SU-DHL-6 (cell line): Measurements from ENCODE around the gene TMEM164.

Experiments used
- H2AFZ ChIP-seq: fragments of 200-600 bp; sonication (generic); 2 replicates; pipeline ENCODE4 v1.6.1; 2014; ENCODE audit warnings: low read depth, mild to moderate bottlenecking, moderate library complexity, mixed read lengths, antibody characterized with exemption, low read length; ENCODE audit not compliant: severe bottlenecking
- H3F3A ChIP-seq: fragments of 200-600 bp; shearing (Covaris generic); 2 replicates; pipeline ENCODE4 v1.6.0; 2016; ENCODE audit warnings: antibody characterized with exemption, mild to moderate bottlenecking; ENCODE audit not compliant: insufficient read depth
- H3K27ac ChIP-seq: fragments of 200-600 bp; sonication (generic); 2 replicates; pipeline ENCODE4 v1.5.1; 2016; ENCODE audit warnings: low read depth, mild to moderate bottlenecking, low read length, moderate library complexity, mixed read lengths
- H3K27me3 ChIP-seq: fragments of 200-600 bp; sonication (generic), shearing (Covaris generic); 2 replicates; pipeline ENCODE4 v1.6.0; 2014; ENCODE audit warnings: mild to moderate bottlenecking, low read length
- H3K36me3 ChIP-seq: fragments of 200-600 bp; sonication (generic); 2 replicates; pipeline ENCODE4 v1.6.1; 2014; ENCODE audit warnings: mild to moderate bottlenecking, low read length, mixed read lengths
- H3K4me2 ChIP-seq: fragments of 300-600, 200-600 bp; shearing (Covaris generic), sonication (generic); 2 replicates; pipeline ENCODE4 v1.6.0; 2014; ENCODE audit warnings: low read length, low read depth, mild to moderate bottlenecking; ENCODE audit not compliant: poor library complexity, severe bottlenecking
- H3K4me3 ChIP-seq: fragments of 200-600 bp; sonication (generic); 2 replicates; pipeline ENCODE4 v1.5.1; 2014; ENCODE audit warnings: antibody characterized with exemption, low read length, mild to moderate bottlenecking, mixed read lengths; ENCODE audit not compliant: insufficient read depth, poor library complexity, severe bottlenecking
- H3K79me2 ChIP-seq: fragments of 200-600 bp; sonication (generic); 2 replicates; pipeline ENCODE4 v1.6.1; 2014; ENCODE audit warnings: mild to moderate bottlenecking, low read length, moderate library complexity; ENCODE audit not compliant: insufficient read depth
- H3K9ac ChIP-seq: fragments of 200-600 bp; sonication (generic); 2 replicates; pipeline ENCODE4 v1.7.0; 2014; ENCODE audit warnings: mild to moderate bottlenecking, low read length
- H3K9me2 ChIP-seq: fragments of 200-600 bp; sonication (generic); replicated peaks from 2 replicates; pipeline ENCODE4 v1.6.1; 2014; ENCODE audit warnings: low read length; ENCODE audit not compliant: insufficient read depth
- H3K9me3 ChIP-seq: fragments of 200-600 bp; sonication (generic); 2 replicates; pipeline ENCODE4 v1.6.1; 2014; ENCODE audit warnings: low read length, mixed read lengths; ENCODE audit not compliant: insufficient read depth
- H4K20me1 ChIP-seq: fragments of 200-600 bp; sonication (generic); 2 replicates; pipeline ENCODE4 v1.6.1; 2014; ENCODE audit warnings: low read depth, mild to moderate bottlenecking, antibody characterized with exemption, low read length, moderate library complexity, mixed read lengths
- CTCF ChIP-seq: fragments of 200-600 bp; sonication (generic); IDR thresholded peaks from one replicate; pipeline ENCODE4 v1.5.1; 2017; ENCODE audit warnings: antibody characterized with exemption, mild to moderate bottlenecking, low read length, moderate library complexity; ENCODE audit not compliant: insufficient read depth, poor library complexity, severe bottlenecking
- EZH2phosphoT487 ChIP-seq: fragments of 200-600 bp; sonication (generic), shearing (Covaris generic); conservative IDR thresholded peaks from 2 replicates; pipeline ENCODE4 v1.6.1; 2018; ENCODE audit warnings: mild to moderate bottlenecking, antibody characterized with exemption, low read length, moderate library complexity, mixed read lengths

Gene TMEM164

GRCh38 chrX:110192516-110192915 is 189.6 kb downstream of the TMEM164 start:
- Histone ChIP-seq H3K4me2 (no peak overlapping the region), H3K9me3 (no peaks in the 10 kb centered on the region), H3K27ac (no peak overlapping the region), H3K4me3 (no peak overlapping the region), H3F3A (no peaks in the 10 kb centered on the region), H4K20me1 (no peaks in the 10 kb centered on the region), H3K79me2 (no peaks in the 10 kb centered on the region), H3K36me3 (no peaks in the 10 kb centered on the region), H2AFZ (no peak overlapping the region), H3K27me3 (no peaks in the 10 kb centered on the region), H3K9me2 (no peaks in the 10 kb centered on the region), H3K9ac (no peak overlapping the region)
- TF ChIP-seq EZH2phosphoT487: no peak
- no peak for TF ChIP-seq CTCF

DNA sequence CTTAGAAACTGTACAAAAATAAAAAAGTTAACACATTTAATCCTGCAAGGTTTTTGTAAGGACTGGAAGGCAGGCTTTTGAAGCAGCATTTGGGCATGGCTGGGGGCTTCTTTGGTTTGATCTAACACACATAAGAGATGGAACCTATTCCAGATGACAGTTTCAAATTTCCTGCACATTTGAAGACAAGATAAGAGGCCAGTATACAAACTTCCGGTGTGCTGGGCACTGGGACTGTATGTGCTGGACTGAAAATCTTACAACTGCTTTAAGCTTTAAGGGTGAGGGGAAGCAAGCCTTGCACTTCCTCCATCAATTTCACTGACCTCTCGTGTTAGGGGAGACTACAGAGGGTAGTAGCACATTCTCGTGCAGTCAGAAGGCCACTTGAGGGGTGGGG is 192.1 kb downstream of the TMEM164 start:
- TF ChIP-seq EZH2phosphoT487: no peak
- TF ChIP-seq CTCF: no peak
- H3K4me3 ChIP-seq: no peak overlapping the region
- no peaks in the 10 kb centered on the region for H3K9me2 ChIP-seq
- H3K27ac ChIP-seq: no peak overlapping the region
- H3K9me3 ChIP-seq: no peaks in the 10 kb centered on the region
- H4K20me1 ChIP-seq: no peaks in the 10 kb centered on the region
- no peaks in the 10 kb centered on the region for H3F3A ChIP-seq
- H3K79me2 ChIP-seq: no peaks in the 10 kb centered on the region
- no peaks in the 10 kb centered on the region for H3K36me3 ChIP-seq
- no peak overlapping the region for H3K4me2 ChIP-seq
- H2AFZ ChIP-seq: no peak overlapping the region
- no peaks in the 10 kb centered on the region for H3K27me3 ChIP-seq
- H3K9ac ChIP-seq: no peak overlapping the region

- H3K9ac ChIP-seq: no peak overlapping the region
- H3K4me3 ChIP-seq: no peak overlapping the region
- H3K4me2 ChIP-seq: no peak overlapping the region
- H3F3A ChIP-seq: no peaks in the 10 kb centered on the region
- H3K27ac ChIP-seq: no peak overlapping the region
- no peaks in the 10 kb centered on the region for H3K36me3 ChIP-seq
- H3K9me3 ChIP-seq: no peaks in the 10 kb centered on the region
- no peaks in the 10 kb centered on the region for H3K9me2 ChIP-seq
- no peaks in the 10 kb centered on the region for H3K27me3 ChIP-seq
- no peak overlapping the region for H2AFZ ChIP-seq
- TF ChIP-seq EZH2phosphoT487 (no peak), CTCF (no peak)
- H3K79me2 ChIP-seq: no peaks in the 10 kb centered on the region
- no peaks in the 10 kb centered on the region for H4K20me1 ChIP-seq
Observed at GRCh38 chrX:110201799-110202198, 198.9 kb downstream of the TMEM164 start.
